Measurements from ENCODE around the gene SLITRK5.

Gene SLITRK5, protein sequence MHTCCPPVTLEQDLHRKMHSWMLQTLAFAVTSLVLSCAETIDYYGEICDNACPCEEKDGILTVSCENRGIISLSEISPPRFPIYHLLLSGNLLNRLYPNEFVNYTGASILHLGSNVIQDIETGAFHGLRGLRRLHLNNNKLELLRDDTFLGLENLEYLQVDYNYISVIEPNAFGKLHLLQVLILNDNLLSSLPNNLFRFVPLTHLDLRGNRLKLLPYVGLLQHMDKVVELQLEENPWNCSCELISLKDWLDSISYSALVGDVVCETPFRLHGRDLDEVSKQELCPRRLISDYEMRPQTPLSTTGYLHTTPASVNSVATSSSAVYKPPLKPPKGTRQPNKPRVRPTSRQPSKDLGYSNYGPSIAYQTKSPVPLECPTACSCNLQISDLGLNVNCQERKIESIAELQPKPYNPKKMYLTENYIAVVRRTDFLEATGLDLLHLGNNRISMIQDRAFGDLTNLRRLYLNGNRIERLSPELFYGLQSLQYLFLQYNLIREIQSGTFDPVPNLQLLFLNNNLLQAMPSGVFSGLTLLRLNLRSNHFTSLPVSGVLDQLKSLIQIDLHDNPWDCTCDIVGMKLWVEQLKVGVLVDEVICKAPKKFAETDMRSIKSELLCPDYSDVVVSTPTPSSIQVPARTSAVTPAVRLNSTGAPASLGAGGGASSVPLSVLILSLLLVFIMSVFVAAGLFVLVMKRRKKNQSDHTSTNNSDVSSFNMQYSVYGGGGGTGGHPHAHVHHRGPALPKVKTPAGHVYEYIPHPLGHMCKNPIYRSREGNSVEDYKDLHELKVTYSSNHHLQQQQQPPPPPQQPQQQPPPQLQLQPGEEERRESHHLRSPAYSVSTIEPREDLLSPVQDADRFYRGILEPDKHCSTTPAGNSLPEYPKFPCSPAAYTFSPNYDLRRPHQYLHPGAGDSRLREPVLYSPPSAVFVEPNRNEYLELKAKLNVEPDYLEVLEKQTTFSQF

DNA sequence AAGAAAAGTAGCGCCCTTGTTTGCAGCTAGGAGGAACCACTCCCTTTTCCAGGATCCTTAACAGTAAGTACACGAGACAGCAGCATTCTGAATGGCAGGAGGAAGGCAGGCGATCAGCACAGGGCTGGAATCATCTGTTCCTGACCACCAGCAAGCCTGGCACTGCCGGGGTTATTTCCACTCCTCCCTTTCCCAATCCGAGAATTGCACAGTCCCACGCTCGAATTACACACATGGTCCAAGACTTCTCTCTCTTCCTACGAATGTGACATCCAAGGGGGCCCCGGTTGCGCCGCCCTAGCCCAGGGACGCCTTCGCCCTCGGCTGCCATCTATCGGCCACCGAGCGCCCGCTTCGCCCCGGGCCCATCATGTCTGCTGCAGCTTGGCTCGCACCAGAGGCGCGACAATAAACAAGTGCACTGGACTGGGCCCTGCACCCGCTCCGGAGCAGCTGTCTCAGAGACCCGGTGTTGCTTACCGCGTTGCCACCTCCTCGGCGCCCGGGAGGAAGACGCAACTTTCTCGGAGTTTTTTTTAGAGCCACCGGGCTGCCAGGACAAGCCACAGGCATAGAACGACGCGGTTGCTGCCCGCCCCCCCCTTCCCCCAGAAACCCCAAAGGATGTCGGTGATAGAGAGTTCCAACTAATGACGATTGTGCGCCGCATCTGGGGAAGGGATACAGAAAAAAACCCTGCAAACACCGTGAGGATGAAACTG, at the start of gene SLITRK5:
Gene SLITRK5, plus strand, starts transcription at position 341 of the 722 bp plus-strand sequence. CDS start 4,018 bp downstream, outside the sequence.
- peak; percentile 44 for DNase-seq

DNA sequence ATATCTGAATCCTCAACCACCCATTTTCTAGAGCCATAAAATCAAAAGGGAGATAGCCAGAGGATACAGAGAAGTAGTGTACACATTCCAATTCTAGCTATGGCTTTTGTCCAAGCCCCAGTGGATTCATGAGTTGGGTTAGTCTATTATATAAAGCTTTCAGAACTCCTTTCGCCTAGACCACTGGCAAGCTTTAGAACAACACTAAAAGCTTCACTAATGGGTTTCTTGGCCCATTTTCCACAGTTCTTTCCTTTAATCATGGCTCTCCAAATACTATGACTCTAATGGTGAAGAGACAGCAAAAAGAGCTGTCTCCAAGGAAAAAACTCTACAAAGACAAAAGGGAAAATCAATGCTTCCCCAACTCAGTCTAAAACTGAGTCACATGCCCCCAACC, 48.2 kb upstream of the SLITRK5 start:
- no peak for DNase-seq

DNA sequence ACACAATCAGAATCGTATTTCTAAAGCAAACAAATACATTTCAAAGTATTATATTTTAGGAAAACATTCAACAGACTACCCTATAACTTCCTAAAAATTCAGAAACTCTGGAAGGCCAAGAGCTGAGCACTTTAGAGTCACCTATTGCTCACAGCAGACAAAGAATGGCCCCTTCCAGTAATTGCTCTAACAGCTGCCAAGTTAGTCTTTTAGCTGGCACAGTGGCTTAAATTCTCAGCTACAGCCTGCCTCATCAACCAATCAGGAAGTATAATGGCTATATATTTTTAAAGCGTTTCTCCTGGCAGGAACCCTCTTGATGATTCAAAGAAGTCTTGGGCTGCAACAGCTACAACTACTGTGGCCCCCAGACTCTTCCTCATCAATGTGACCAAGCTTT, 14.9 kb upstream of the SLITRK5 start:
- DNase-seq, result no peak

DNA sequence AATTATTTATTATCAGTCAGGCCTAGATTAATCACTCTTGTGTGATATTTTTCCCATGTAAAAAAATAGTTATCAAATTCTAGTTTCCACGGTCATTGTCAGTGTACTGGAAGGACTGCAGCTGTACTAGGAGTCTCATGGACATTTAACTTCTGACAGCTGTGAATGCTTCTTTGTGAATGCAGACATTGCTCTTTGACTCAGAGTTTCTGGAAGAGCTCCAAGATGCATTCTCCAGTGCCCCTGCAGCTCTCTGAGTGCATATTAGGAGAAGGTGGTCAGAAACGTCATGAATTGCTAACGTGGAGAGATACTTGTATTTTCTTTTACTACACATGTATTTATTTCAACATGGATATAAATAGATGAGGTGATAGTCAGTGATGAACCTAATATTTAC, 9.7 kb upstream of the SLITRK5 start:
- DNase-seq, result no peak

DNA sequence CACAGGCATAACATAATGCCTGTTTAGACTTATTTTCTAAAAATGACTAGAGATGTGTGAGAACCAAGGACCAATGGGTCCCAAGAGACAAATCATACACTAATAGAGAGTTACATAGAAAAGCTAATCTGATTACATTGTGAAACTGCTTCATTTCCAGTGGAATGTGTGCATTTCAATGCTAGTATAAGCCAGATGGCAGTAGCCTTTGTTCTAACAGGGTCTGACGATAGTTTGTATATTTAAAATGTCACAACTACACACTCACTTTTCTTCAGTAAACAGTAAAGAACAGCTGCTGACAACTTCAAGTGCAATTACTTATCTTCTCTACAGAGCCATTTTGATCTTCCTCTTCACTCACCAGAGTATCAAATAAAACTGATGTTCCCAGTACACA, 4.3 kb upstream of the SLITRK5 start:
- DNase-seq, result no peak

DNA sequence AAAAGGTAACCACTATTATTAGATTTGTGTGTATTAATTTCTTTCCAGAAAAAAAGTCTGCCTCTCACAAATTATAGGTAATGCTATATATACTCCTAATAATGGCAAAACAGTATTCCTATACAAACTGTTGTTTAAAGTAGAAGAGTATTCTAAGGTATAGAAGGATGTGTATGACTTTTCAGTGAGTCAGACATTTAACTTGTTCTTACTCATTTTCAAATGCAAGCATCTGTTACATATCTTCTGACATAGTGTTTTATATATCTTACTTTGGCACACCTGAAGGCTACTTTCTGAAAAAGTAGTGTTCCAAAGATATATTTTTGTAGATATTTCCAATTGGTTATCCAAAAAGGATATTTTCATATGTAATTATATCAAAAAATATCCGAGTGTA, 3.5 kb upstream of the SLITRK5 start:
- DNase-seq, result no peak

DNA sequence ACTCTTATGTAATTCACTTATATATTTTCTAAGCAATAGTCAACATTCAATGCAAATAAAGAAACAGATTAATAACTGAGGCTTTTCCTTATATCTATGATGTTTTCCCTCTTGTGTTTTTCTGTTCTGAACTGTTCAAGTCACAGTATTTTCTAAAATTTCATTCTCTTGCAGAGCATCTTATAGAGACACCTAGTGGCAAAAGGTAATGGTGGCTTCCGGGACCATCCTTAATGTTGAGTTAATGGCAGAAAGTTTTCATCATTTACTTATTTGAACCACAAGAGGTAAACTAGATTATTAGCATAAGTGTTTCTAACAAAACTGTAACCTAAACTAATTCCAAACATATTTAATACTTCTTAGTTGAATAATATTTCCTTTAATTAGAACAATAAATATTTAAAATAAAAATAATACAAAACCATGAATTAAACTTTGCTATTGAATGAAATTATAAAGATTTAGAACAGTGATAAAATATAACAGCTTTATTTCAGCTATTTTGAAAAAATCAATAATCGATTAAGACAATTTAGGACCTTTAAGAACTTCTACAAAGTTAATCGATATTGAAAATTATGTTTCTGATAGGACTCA, 1.7 kb upstream of the SLITRK5 start:
- DNase-seq, result peak; percentile 19

DNA sequence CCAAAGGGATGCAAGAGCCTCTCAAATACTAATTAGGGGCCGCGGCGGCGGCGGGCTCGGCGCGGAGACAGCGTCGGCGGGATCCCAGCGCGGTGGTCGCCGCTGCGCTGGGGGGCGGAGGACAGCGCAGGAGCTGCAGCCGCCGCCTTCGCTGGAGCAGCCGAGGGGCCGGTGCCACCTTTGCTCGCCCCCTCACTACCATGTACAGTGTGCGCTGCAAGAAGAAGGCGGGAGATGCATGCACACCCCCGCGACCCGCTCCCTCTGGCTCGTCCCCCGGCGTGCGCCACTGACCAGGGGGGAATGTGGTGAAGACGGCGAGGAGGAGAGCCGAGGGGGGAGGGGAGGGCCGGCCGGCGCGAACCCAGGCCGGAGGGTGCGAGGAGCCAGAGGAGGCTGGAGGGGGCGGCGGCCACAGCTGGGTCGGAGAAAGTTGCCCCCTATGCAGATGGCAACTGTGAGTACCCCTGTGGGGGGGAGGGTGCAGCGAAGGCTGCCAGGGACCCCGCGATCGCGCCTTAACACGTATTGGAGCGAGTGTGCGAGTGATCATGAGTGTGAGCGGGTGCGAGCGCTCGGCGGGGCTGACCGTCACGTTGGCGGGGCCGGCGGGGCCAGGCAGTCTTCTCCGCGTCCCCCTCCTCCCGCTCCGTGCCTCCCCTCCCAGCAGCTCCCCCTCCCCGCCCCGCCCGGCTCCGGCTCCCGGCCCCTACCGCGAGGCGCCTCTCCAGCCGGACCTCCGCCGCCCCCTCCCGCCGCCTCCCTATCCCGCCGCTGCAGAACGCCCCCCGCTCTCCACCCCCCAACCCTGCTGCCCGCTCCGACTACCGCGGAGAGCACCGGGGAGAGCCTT, 808 bp downstream of the SLITRK5 start:
- DNase-seq, result no peak

DNA sequence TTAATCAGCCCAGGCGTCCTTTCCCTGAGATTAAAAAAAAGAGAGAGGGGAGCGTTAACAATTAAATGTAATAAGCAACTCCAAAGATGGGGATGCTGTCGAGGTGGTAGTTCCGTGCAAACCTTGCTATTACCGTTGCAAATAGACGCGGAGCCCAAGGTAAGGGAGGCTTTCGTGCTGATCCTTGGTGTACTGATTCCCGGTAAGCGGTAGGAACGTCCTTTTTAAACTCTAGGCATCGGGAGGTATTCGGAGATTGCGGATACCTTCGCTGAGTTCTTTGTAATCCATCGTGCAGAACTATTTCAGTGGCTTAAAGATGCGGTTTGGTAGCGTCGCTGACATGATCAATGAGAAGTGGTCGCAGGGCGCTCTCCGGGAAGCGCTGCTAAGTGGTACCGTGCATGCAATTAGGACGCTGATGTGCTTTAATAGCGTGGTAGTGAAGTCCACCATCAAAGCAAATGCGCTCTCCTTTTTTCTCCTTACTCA, 3.1 kb downstream of the SLITRK5 start:
- no peak for DNase-seq

DNA sequence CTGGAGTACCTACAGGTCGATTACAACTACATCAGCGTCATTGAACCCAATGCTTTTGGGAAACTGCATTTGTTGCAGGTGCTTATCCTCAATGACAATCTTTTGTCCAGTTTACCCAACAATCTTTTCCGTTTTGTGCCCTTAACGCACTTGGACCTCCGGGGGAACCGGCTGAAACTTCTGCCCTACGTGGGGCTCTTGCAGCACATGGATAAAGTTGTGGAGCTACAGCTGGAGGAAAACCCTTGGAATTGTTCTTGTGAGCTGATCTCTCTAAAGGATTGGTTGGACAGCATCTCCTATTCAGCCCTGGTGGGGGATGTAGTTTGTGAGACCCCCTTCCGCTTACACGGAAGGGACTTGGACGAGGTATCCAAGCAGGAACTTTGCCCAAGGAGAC, 4.7 kb downstream of the SLITRK5 start:
- no peak for DNase-seq

DNA sequence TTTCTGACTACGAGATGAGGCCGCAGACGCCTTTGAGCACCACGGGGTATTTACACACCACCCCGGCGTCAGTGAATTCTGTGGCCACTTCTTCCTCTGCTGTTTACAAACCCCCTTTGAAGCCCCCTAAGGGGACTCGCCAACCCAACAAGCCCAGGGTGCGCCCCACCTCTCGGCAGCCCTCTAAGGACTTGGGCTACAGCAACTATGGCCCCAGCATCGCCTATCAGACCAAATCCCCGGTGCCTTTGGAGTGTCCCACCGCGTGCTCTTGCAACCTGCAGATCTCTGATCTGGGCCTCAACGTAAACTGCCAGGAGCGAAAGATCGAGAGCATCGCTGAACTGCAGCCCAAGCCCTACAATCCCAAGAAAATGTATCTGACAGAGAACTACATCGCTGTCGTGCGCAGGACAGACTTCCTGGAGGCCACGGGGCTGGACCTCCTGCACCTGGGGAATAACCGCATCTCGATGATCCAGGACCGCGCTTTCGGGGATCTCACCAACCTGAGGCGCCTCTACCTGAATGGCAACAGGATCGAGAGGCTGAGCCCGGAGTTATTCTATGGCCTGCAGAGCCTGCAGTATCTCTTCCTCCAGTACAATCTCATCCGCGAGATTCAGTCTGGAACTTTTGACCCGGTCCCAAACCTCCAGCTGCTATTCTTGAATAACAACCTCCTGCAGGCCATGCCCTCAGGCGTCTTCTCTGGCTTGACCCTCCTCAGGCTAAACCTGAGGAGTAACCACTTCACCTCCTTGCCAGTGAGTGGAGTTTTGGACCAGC, 5.3 kb downstream of the SLITRK5 start:
- no peak for DNase-seq

DNA sequence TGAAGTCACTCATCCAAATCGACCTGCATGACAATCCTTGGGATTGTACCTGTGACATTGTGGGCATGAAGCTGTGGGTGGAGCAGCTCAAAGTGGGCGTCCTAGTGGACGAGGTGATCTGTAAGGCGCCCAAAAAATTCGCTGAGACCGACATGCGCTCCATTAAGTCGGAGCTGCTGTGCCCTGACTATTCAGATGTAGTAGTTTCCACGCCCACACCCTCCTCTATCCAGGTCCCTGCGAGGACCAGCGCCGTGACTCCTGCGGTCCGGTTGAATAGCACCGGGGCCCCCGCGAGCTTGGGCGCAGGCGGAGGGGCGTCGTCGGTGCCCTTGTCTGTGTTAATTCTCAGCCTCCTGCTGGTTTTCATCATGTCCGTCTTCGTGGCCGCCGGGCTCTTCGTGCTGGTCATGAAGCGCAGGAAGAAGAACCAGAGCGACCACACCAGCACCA, 5.9 kb downstream of the SLITRK5 start:
- no peak for DNase-seq

DNA sequence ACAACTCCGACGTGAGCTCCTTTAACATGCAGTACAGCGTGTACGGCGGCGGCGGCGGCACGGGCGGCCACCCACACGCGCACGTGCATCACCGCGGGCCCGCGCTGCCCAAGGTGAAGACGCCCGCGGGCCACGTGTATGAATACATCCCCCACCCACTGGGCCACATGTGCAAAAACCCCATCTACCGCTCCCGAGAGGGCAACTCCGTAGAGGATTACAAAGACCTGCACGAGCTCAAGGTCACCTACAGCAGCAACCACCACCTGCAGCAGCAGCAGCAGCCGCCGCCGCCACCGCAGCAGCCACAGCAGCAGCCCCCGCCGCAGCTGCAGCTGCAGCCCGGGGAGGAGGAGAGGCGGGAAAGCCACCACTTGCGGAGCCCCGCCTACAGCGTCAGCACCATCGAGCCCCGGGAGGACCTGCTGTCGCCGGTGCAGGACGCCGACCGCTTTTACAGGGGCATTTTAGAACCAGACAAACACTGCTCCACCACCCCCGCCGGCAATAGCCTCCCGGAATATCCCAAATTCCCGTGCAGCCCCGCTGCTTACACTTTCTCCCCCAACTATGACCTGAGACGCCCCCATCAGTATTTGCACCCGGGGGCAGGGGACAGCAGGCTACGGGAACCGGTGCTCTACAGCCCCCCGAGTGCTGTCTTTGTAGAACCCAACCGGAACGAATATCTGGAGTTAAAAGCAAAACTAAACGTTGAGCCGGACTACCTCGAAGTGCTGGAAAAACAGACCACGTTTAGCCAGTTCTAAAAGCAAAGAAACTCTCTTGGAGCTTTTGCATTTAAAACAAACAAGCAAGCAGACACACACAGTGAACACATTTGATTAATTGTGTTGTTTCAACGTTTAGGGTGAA, 6.6 kb downstream of the SLITRK5 start:
- DNase-seq, result no peak

DNA sequence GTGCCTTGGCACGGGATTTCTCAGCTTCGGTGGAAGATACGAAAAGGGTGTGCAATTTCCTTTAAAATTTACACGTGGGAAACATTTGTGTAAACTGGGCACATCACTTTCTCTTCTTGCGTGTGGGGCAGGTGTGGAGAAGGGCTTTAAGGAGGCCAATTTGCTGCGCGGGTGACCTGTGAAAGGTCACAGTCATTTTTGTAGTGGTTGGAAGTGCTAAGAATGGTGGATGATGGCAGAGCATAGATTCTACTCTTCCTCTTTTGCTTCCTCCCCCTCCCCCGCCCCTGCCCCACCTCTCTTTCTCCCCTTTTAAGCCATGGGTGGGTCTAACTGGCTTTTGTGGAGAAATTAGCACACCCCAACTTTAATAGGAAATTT, 7.2 kb downstream of the SLITRK5 start:
- no peak for DNase-seq

DNA sequence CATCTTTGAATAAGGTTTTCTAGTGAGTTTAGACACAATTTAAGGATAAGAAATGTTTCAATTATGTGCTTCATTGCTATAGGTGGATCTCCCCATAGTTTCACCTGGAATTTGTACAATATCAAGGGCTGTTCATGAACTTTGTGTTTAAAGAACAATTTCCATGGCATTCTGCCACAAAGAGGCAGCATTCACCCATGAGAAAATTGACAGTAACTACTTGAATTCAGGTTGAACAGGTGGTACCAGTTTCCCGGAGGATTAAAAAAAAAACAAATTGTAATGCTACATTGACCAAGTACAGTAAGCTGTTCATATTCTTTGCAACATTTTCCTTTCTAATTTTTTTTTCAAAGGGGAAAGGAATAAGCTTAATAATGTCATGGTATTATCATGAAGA, 9.1 kb downstream of the SLITRK5 start:
- DNase-seq, result no peak

DNA sequence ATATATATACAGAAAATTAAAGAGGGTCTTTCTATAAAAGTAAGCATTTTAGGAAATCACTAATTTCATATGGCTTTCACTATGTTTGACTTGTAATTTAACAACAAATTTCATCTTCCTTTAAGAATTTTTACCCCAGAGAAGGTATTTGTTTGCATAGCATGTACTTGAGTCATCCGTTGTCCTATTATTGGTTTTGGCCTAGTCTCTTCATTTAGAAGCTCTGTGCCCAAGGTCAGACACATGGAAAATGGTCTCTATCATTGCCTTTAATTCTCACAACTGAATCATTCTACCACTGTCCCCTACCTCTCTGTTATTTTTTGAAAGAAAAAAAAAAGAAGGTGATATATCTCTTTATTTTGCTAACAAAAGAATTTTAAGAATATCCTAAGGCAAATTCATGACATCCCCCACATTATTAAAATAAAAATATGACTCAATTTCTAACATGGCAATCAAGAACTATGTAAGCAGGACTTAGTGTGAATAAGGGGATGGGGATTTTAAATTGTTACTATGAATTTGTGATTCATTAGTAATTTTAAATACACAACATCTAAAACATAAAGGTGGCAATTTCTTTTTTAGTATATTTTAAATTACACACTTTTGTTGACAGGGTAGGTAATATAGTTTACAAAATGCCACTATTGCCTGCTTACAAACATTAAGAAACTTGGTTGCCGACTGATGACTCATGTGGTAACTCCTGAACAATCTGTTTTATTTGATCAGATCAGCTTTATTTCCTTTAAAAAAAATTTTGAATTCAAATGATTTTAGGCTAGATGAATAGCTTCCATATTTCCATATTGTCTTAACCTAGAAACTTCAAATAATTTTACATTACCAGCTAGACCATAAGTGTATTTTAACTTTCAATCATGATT, 13.9 kb downstream of the SLITRK5 start:
- no peak for DNase-seq

DNA sequence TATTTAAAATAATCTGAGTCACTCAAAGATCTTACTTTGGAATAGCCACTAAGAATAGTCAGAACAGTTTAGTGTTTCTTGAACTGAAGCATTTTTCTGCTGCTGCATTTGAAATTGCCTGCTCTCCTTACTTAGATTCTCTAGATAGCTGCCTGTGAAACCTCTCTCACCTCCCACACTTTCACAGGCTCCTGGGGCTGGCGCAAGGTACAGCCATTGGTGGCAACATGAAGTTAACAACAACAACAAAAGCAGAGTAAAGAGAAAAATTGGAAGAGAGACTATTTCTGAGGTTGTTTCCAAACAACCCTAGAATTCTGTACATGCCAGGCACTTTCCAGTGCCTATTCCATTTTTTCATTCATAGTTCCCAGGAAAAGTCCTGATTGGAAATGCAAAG, 25.3 kb downstream of the SLITRK5 start:
- no peak for DNase-seq

DNA sequence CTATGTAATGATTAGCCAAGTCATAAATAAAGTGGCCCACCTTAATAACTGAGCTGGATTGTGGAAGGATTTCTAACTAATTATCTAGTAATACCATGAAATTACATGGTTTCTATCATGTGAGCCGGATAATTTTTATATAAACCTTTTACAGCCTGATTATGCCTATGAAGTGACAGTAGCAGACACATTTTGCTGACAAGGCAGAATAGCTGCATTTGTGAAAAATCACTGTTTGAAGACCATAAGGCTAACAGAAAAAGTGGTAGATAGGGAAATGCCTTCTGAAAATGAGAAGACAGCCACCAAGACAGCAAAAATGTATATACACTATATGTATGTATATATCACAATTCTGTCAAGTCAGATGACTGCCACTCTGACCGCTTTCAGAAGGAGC, 27.1 kb downstream of the SLITRK5 start:
- no peak for DNase-seq

DNA sequence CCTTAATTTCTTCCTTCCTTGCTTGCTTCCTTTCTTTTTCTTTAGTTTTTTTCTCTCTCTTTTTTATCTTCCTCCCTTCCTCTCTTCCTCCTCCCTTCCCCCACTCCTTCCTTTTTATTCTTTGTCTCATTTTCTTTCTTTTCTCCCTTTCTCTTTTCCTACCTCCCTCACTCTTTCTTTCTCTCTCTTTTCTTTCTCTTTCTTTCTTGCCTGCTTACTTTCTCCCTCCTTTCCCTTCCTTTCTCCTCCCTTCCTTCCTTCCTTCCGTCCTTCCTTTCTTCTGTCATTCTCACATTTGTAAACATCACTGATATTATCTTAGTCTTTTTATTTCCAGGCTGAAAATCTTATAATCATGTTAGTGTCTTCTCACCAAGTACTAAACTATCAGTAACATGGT, 38.8 kb downstream of the SLITRK5 start:
- no peak for DNase-seq
